Measurements from ENCODE around the gene PAK5. TPM values are rescaled to one million over a fixed set of nuclear protein-coding genes. Genes with fewer than 3 reads are reported as not detected.

PAK5 gene
- polyA plus RNA-seq, 2 of the 4 experiments (the other 2 are of a cell fraction): 0.01 TPM; not detected in 1

- TF ChIP-seq CTCF (IDR thresholded peaks at IDR 0.05) (no peak), POLR2AphosphoS2 (conservative IDR thresholded peaks at IDR 0.05; ENCODE audit: low read length) (no peak), HEYL (CRISPR knock-in tag; IDR thresholded peaks at IDR 0.05) (no peak)
Observed at GRCh38 chr20:9500121-9500520, 338.8 kb downstream of the PAK5 start (continued).

- Histone ChIP-seq H3K4me2 (no peak overlapping the region), H3K4me1 (no peaks in the 10 kb centered on the region), H3K27ac (no peak overlapping the region), H3K4me3 (no peak overlapping the region), H3K9me3 (no peaks in the 10 kb centered on the region)
- TF ChIP-seq HMGXB4 (CRISPR knock-in tag; IDR thresholded peaks at IDR 0.05; ENCODE audit: borderline replicate concordance) (no peak), RFX5 (IDR thresholded peaks at IDR 0.05) (no peak), NPAS2 (CRISPR knock-in tag; IDR thresholded peaks at IDR 0.05; ENCODE audit: borderline replicate concordance) (no peak), CHD4 (IDR thresholded peaks at IDR 0.05; ENCODE audit: borderline replicate concordance) (no peak), KDM1A (IDR thresholded peaks at IDR 0.05; ENCODE audit: low read depth) (no peak), ZFP36 (IDR thresholded peaks at IDR 0.05; ENCODE audit: borderline replicate concordance, partially characterized antibody) (no peak), HOXA7 (CRISPR knock-in tag; IDR thresholded peaks at IDR 0.05) (no peak), ZC3H11A (IDR thresholded peaks at IDR 0.05) (no peak), EP300 (IDR thresholded peaks at IDR 0.05) (no peak), JUNB (IDR thresholded peaks at IDR 0.05) (no peak), HOXB13 (CRISPR knock-in tag; IDR thresholded peaks at IDR 0.05; ENCODE audit: low read depth) (no peak), RAD21 (conservative IDR thresholded peaks at IDR 0.05 in 1 of 2, IDR thresholded peaks at IDR 0.05 in 1 of 2) (no peak), SREBF2 (IDR thresholded peaks at IDR 0.05) (no peak)
- no peak for ATAC-seq
- CTCF ChIA-PET: interaction anchor here (0.9 to 2.5 kb wide), 4 partner anchors 8 to 414 kb away, joined by 3 to 8 read pairs (median 4); no protein-coding TSS in a partner anchor
- no peak for DNase-seq (ENCODE audit: low read depth in 1 of 2, low spot score in 1 of 2)
- WGBS (ENCODE audit: missing lambda C conversion rate): 77% methylated on average over 5 of the region's 5 CpGs
- POLR2A ChIA-PET: no interaction called here
- no peak for FAIRE-seq
Observed at GRCh38 chr20:9499126-9499899, 339.6 kb downstream of the PAK5 start.

GRCh38 chr20:9498322-9498721, 340.6 kb downstream of the PAK5 start:
- TF ChIP-seq RCOR1 (IDR thresholded peaks at IDR 0.05; ENCODE audit: low read depth, low read length): no peak
- TF ChIP-seq ATOH8 (CRISPR knock-in tag; IDR thresholded peaks at IDR 0.05; ENCODE audit: low read depth): no peak
- TF ChIP-seq NPAS2 (CRISPR knock-in tag; IDR thresholded peaks at IDR 0.05; ENCODE audit: borderline replicate concordance): no peak
- TF ChIP-seq MAX (IDR thresholded peaks at IDR 0.05): no peak
- TF ChIP-seq CHD2 (IDR thresholded peaks at IDR 0.05; ENCODE audit: low read length, partially characterized antibody): no peak
- no peak for TF ChIP-seq HOXA7 (CRISPR knock-in tag; IDR thresholded peaks at IDR 0.05)
- no peak for TF ChIP-seq E2F6 (IDR thresholded peaks at IDR 0.05; ENCODE audit: borderline replicate concordance, low read depth)
- no peak for TF ChIP-seq HDAC2 (IDR thresholded peaks at IDR 0.05)
- TF ChIP-seq MAFK (IDR thresholded peaks at IDR 0.05; ENCODE audit: partially characterized antibody): no peak
- no peak for TF ChIP-seq HOXB13 (CRISPR knock-in tag; IDR thresholded peaks at IDR 0.05; ENCODE audit: low read depth)
- no peak for TF ChIP-seq ZC3H11A (IDR thresholded peaks at IDR 0.05)
- TF ChIP-seq TP53 (CRISPR knock-in tag; IDR thresholded peaks at IDR 0.05): no peak
- no peak for TF ChIP-seq RNF2 (IDR thresholded peaks at IDR 0.05; ENCODE audit: borderline replicate concordance, low read depth)
- TF ChIP-seq SMC3 (IDR thresholded peaks at IDR 0.05): no peak
- TF ChIP-seq EHMT2 (IDR thresholded peaks at IDR 0.05; ENCODE audit: low read depth): no peak
- TF ChIP-seq KDM1A (IDR thresholded peaks at IDR 0.05; ENCODE audit: low read depth): no peak
- no peak for TF ChIP-seq TFCP2L1 (CRISPR knock-in tag; IDR thresholded peaks at IDR 0.05)
- no peak for TF ChIP-seq ZFP36 (IDR thresholded peaks at IDR 0.05; ENCODE audit: borderline replicate concordance, partially characterized antibody)
- TF ChIP-seq RFX5 (IDR thresholded peaks at IDR 0.05): no peak
- no peak for TF ChIP-seq ESRRA (IDR thresholded peaks at IDR 0.05; ENCODE audit: borderline replicate concordance, low read length)
- Histone ChIP-seq H3K27ac (no peak overlapping the region), H3K4me2 (no peak overlapping the region), H3K9me3 (no peaks in the 10 kb centered on the region), H3K4me3 (no peak overlapping the region), H3K4me1 (no peaks in the 10 kb centered on the region)
- WGBS (ENCODE audit: missing lambda C conversion rate): 69% methylated on average over 4 of the region's 4 CpGs
- peak in 1 of 2 experiments; percentile 12 for DNase-seq (ENCODE audit: low read depth in 1 of 2, low spot score in 1 of 2)
- CTCF ChIA-PET: interaction anchor here (1.4 to 2.5 kb wide), 2 partner anchors 9 to 90 kb away, joined by 3 to 8 read pairs; no protein-coding TSS in a partner anchor
- no peak for FAIRE-seq
- POLR2A ChIA-PET: no interaction called here
- ATAC-seq: no peak
